ENCODE measurements around the gene SAP30.
A peak's percentile ranks its signal among the peaks of the same experiment; 100 is the strongest.

SAP30 gene

GRCh38 chr4:173370477-173371291 lies at the start of gene SAP30:
Gene SAP30, plus strand, starts transcription at chr4:173370954. Its CDS starts 229 bp downstream, at chr4:173371183.
- DNase-seq, result peak; percentile 88

GRCh38 chr4:173325007-173325736 lies 45.6 kb upstream of the SAP30 start:
- no peak for DNase-seq

GRCh38 chr4:173328236-173328901 lies 42.4 kb upstream of the SAP30 start:
- no peak for DNase-seq

GRCh38 chr4:173330590-173330989 lies 40.2 kb upstream of the SAP30 start:
- DNase-seq, result no peak

GRCh38 chr4:173332021-173332487 lies 38.7 kb upstream of the SAP30 start:
- no peak for DNase-seq

- DNase-seq, result no peak
These were observed 37.6 kb upstream of the SAP30 start for GRCh38 chr4:173332963-173333657.

GRCh38 chr4:173333658-173334084 lies 37.1 kb upstream of the SAP30 start:
- DNase-seq, result no peak

GRCh38 chr4:173334085-173334890 lies 36.5 kb upstream of the SAP30 start, which contains the start of gene HMGB2:
Gene HMGB2, minus strand, starts transcription at chr4:173334358. Its CDS starts 709 bp downstream, at chr4:173333649.
- DNase-seq, result peak; percentile 97

GRCh38 chr4:173334891-173335752 lies 35.6 kb upstream of the SAP30 start:
- peak; percentile 41 for DNase-seq

- no peak for DNase-seq
These were observed 33.3 kb upstream of the SAP30 start for GRCh38 chr4:173337463-173337862.

GRCh38 chr4:173343832-173344397 lies 26.8 kb upstream of the SAP30 start:
- no peak for DNase-seq

- no peak for DNase-seq
These were observed 25.1 kb upstream of the SAP30 start for GRCh38 chr4:173345648-173346047.

GRCh38 chr4:173346074-173346473 lies 24.7 kb upstream of the SAP30 start:
- no peak for DNase-seq

GRCh38 chr4:173347467-173347866 lies 23.3 kb upstream of the SAP30 start:
- DNase-seq, result no peak

- DNase-seq, result no peak
These were observed 12.8 kb upstream of the SAP30 start for GRCh38 chr4:173357939-173358338.

GRCh38 chr4:173360587-173361221 lies 10.1 kb upstream of the SAP30 start:
- no peak for DNase-seq

GRCh38 chr4:173362666-173363065 lies 8.1 kb upstream of the SAP30 start:
- no peak for DNase-seq

GRCh38 chr4:173365359-173365996 lies 5.3 kb upstream of the SAP30 start:
- no peak for DNase-seq

GRCh38 chr4:173367285-173367684 lies 3.5 kb upstream of the SAP30 start:
- DNase-seq, result no peak
